ENCODE results near the gene NLRP13. TPM values are rescaled to one million over a fixed set of nuclear protein-coding genes. Genes with fewer than 3 reads are reported as not detected.
"Not testable (repeated sequence)": the region's sequence is repeated elsewhere in the genome, so short reads cannot be mapped to it uniquely, and the experiment has no call there.

Gene NLRP13
- not detected in 2 replicates for total RNA-seq

- intact Hi-C loops (cut with micrococcal nuclease): no loop called here
Measured at GRCh38 chr19:55931936-55932386, at the start of gene NLRP13. NLRP13 (minus strand) TSS chr19:55932336; CDS start chr19:55932311, 25 bp downstream.

GRCh38 chr19:55980415-55980814 is 48.3 kb upstream of the NLRP13 start:
- intact Hi-C loops (cut with micrococcal nuclease): no loop called here

GRCh38 chr19:55973982-55974381 is 41.8 kb upstream of the NLRP13 start:
- intact Hi-C loops (cut with micrococcal nuclease): no loop called here

GRCh38 chr19:55962186-55962585 is 30.1 kb upstream of the NLRP13 start:
- intact Hi-C loops (cut with micrococcal nuclease): no loop called here

- intact Hi-C loops (cut with micrococcal nuclease): no loop called here
Measured at GRCh38 chr19:55959996-55960675, 28.0 kb upstream of the NLRP13 start.

- intact Hi-C loops (cut with micrococcal nuclease): no loop called here
Measured at GRCh38 chr19:55958356-55958755, 26.2 kb upstream of the NLRP13 start.

GRCh38 chr19:55956431-55956830 is 24.3 kb upstream of the NLRP13 start:
- intact Hi-C loops (cut with micrococcal nuclease): no loop called here

GRCh38 chr19:55950566-55950965 is 18.4 kb upstream of the NLRP13 start:
- intact Hi-C loops (cut with micrococcal nuclease): not testable (repeated sequence)

GRCh38 chr19:55947532-55947931 is 15.4 kb upstream of the NLRP13 start, which contains the start of gene NLRP8:
NLRP8 (plus strand) TSS chr19:55947832.
- intact Hi-C loops (cut with micrococcal nuclease): no loop called here

- intact Hi-C loops (cut with micrococcal nuclease): no loop called here
Measured at GRCh38 chr19:55940306-55940705, 8.2 kb upstream of the NLRP13 start.

- intact Hi-C loops (cut with micrococcal nuclease): no loop called here
Measured at GRCh38 chr19:55939206-55939605, 7.1 kb upstream of the NLRP13 start.

- intact Hi-C loops (cut with micrococcal nuclease): no loop called here
Measured at GRCh38 chr19:55935206-55935605, 3.1 kb upstream of the NLRP13 start.

GRCh38 chr19:55930996-55931515 is 1.1 kb downstream of the NLRP13 start:
- intact Hi-C loops (cut with micrococcal nuclease): no loop called here

- intact Hi-C loops (cut with micrococcal nuclease): not testable (repeated sequence)
Measured at GRCh38 chr19:55929258-55929657, 2.9 kb downstream of the NLRP13 start.

GRCh38 chr19:55927991-55928390 is 4.1 kb downstream of the NLRP13 start:
- intact Hi-C loops (cut with micrococcal nuclease): no loop called here

GRCh38 chr19:55923556-55923955 is 8.6 kb downstream of the NLRP13 start:
- intact Hi-C loops (cut with micrococcal nuclease): no loop called here

- intact Hi-C loops (cut with micrococcal nuclease): no loop called here
Measured at GRCh38 chr19:55913643-55914268, 18.4 kb downstream of the NLRP13 start.

- intact Hi-C loops (cut with micrococcal nuclease): no loop called here
Measured at GRCh38 chr19:55912916-55913315, 19.2 kb downstream of the NLRP13 start.

GRCh38 chr19:55909801-55910200 is 22.3 kb downstream of the NLRP13 start:
- intact Hi-C loops (cut with micrococcal nuclease): no loop called here

GRCh38 chr19:55907746-55908145 is 24.4 kb downstream of the NLRP13 start:
- intact Hi-C loops (cut with micrococcal nuclease): no loop called here

GRCh38 chr19:55907286-55907685 is 24.9 kb downstream of the NLRP13 start:
- intact Hi-C loops (cut with micrococcal nuclease): no loop called here

- intact Hi-C loops (cut with micrococcal nuclease): no loop called here
Measured at GRCh38 chr19:55902080-55902751, 29.9 kb downstream of the NLRP13 start.
